Measurements from ENCODE around the gene HRH2. TPM values are rescaled to one million over a fixed set of nuclear protein-coding genes. Genes with fewer than 3 reads are reported as not detected.
"Not testable (repeated sequence)": the region's sequence is repeated elsewhere in the genome, so short reads cannot be mapped to it uniquely, and the experiment has no call there.

Gene HRH2
- total and polyA plus RNA-seq, 8 donors, result 0.58 to 44.6 (median 4.6) TPM

GRCh38 chr5:175646251-175646650, 11.6 kb upstream of the HRH2 start:
- no peaks in the 10 kb centered on the region for H3K36me3 ChIP-seq
- 80 to 92% (median 82%) methylated on average over 3 of the region's 3 CpGs for WGBS, 5 donors
- no peak overlapping the region for H3K27ac ChIP-seq
- no peaks in the 10 kb centered on the region for H3K27me3 ChIP-seq
- no peak for DNase-seq
- no peak overlapping the region for H3K4me3 ChIP-seq
- TF ChIP-seq EP300 (IDR thresholded peaks at IDR 0.05) (no peak), CTCF (IDR thresholded peaks at IDR 0.05) (no peak), POLR2AphosphoS5 (IDR thresholded peaks at IDR 0.05) (no peak), POLR2A (IDR thresholded peaks at IDR 0.05) (no peak)
- H3K9me3 ChIP-seq, result peaks cover 0 to 17% (median 15%) of the 10 kb centered on the region in 4 donors
- H3K4me1 ChIP-seq, result no peaks in the 10 kb centered on the region
- intact Hi-C loops (cut with DNase I; ENCODE audit: low total_unique reads), result no loop called here

GRCh38 chr5:175649967-175650366, 7.9 kb upstream of the HRH2 start:
- no peak overlapping the region for H3K4me3 ChIP-seq
- DNase-seq, result no peak
- H3K27me3 ChIP-seq, result no peaks in the 10 kb centered on the region
- WGBS, 5 donors, result 91 to 100% (median 100%) methylated on average over 1 of the region's 1 CpG
- H3K36me3 ChIP-seq, result no peaks in the 10 kb centered on the region
- TF ChIP-seq CTCF (IDR thresholded peaks at IDR 0.05) (no peak), POLR2AphosphoS5 (IDR thresholded peaks at IDR 0.05) (no peak), EP300 (IDR thresholded peaks at IDR 0.05) (no peak), POLR2A (IDR thresholded peaks at IDR 0.05) (no peak)
- no peak overlapping the region for H3K27ac ChIP-seq
- H3K9me3 ChIP-seq, result peaks cover 0 to 17% (median 15%) of the 10 kb centered on the region in 4 donors
- intact Hi-C loops (cut with DNase I; ENCODE audit: low total_unique reads), result no loop called here
- H3K4me1 ChIP-seq, result peaks cover 0 to 11% (median 0%) of the 10 kb centered on the region in 4 donors

- Histone ChIP-seq H3K4me1 (peaks cover 0 to 11% (median 0%) of the 10 kb centered on the region in 4 donors), H3K9me3 (peaks cover 0 to 17% (median 15%) of the 10 kb centered on the region in 4 donors)
- intact Hi-C loops (cut with DNase I; ENCODE audit: low total_unique reads); H3K36me3 ChIP-seq; H3K4me3 ChIP-seq; DNase-seq; H3K27me3 ChIP-seq; H3K27ac ChIP-seq: not testable (repeated sequence)
These were observed 7.3 kb upstream of the HRH2 start for GRCh38 chr5:175650430-175651205.

GRCh38 chr5:175652741-175653663, 4.9 kb upstream of the HRH2 start:
- TF ChIP-seq POLR2A (IDR thresholded peaks at IDR 0.05), result no peak
- no peak for TF ChIP-seq CTCF (IDR thresholded peaks at IDR 0.05)
- TF ChIP-seq POLR2AphosphoS5 (IDR thresholded peaks at IDR 0.05), result no peak
- no peak for TF ChIP-seq EP300 (IDR thresholded peaks at IDR 0.05)
- intact Hi-C loops (cut with DNase I; ENCODE audit: low total_unique reads), result no loop called here
- Histone ChIP-seq H3K27ac (peak overlapping the region in 1 of 5 donors; percentile 38), H3K9me3 (peaks cover 0 to 17% (median 15%) of the 10 kb centered on the region in 4 donors), H3K27me3 (peaks cover 0 to 20% (median 2%) of the 10 kb centered on the region in 3 donors), H3K4me3 (no peak overlapping the region), H3K36me3 (no peaks in the 10 kb centered on the region), H3K4me1 (peaks cover 0 to 22% (median 10%) of the 10 kb centered on the region in 4 donors)
- DNase-seq, result peak in 1 of 2 donors; percentile 39
- WGBS, 5 donors, result 54 to 75% (median 67%) methylated on average over 11 of the region's 11 CpGs

All from stomach (tissue), 9 donors.